GM23248 (cell line): ENCODE results near the gene ENOX1. TPM values are rescaled to one million over a fixed set of nuclear protein-coding genes. Genes with fewer than 3 reads are reported as not detected.
"Not testable (repeated sequence)": the region's sequence is repeated elsewhere in the genome, so short reads cannot be mapped to it uniquely, and the experiment has no call there.

Source experiments
- DNase-seq: peaks from one replicate; pipeline ENCODE4 v3.0.0-alpha.2; 2015
- H2AFZ ChIP-seq: fragments of 200-600 bp; sonication (generic); 2 replicates; pipeline ENCODE4 v1.6.1; 2016; ENCODE audit warnings: antibody characterized with exemption
- H3F3A ChIP-seq: fragments of 200-600 bp; sonication (generic); 2 replicates; pipeline ENCODE4 v1.6.1; 2016; ENCODE audit warnings: mild to moderate bottlenecking, antibody characterized with exemption, mixed run types; ENCODE audit not compliant: insufficient read depth
- H3K27ac ChIP-seq: fragments of 200-600 bp; sonication (generic); 2 replicates; pipeline ENCODE4 v1.5.1; 2016; ENCODE audit warnings: mild to moderate bottlenecking
- H3K27me3 ChIP-seq: fragments of 200-600 bp; sonication (generic); replicated peaks from 2 replicates; pipeline ENCODE4 v1.6.1; 2016; ENCODE audit warnings: mild to moderate bottlenecking; ENCODE audit not compliant: insufficient read depth
- H3K36me3 ChIP-seq: fragments of 200-600 bp; sonication (generic); 2 replicates; pipeline ENCODE4 v1.6.1; 2016; ENCODE audit warnings: low read depth, mild to moderate bottlenecking
- H3K4me1 ChIP-seq: fragments of 200-600 bp; sonication (generic); 2 replicates; pipeline ENCODE4 v1.6.1; 2016; ENCODE audit warnings: mild to moderate bottlenecking; ENCODE audit not compliant: insufficient read depth
- H3K4me2 ChIP-seq: fragments of 200-600 bp; sonication (generic); one replicate; pipeline ENCODE4 v1.6.1; 2016; ENCODE audit warnings: mild to moderate bottlenecking; ENCODE audit not compliant: unreplicated experiment
- H3K4me3 ChIP-seq: fragments of 200-600 bp; sonication (generic); 2 replicates; pipeline ENCODE4 v1.5.1; 2016; ENCODE audit warnings: mild to moderate bottlenecking
- H3K79me2 ChIP-seq: fragments of 200-600 bp; sonication (generic); 2 replicates; pipeline ENCODE4 v1.6.1; 2016; ENCODE audit warnings: mild to moderate bottlenecking; ENCODE audit not compliant: insufficient read depth
- H3K9ac ChIP-seq: fragments of 200-600 bp; sonication (generic); 2 replicates; pipeline ENCODE4 v1.6.1; 2016; ENCODE audit warnings: mild to moderate bottlenecking
- H3K9me2 ChIP-seq: fragments of 200-600 bp; sonication (generic); 2 replicates; pipeline ENCODE4 v1.6.1; 2016; ENCODE audit warnings: mixed run types, mild to moderate bottlenecking, moderate library complexity; ENCODE audit not compliant: insufficient read depth
- H3K9me3 ChIP-seq: fragments of 200-600 bp; sonication (generic); one replicate; pipeline ENCODE4 v1.6.1; 2017; ENCODE audit warnings: low read depth
- H4K20me1 ChIP-seq: fragments of 200-600 bp; sonication (generic); 2 replicates; pipeline ENCODE4 v1.6.0; 2016; ENCODE audit not compliant: insufficient read depth
- EZH2 ChIP-seq: fragments of 200-600 bp; sonication (generic); IDR thresholded peaks from 2 replicates; pipeline ENCODE4 v1.6.1; 2018; ENCODE audit warnings: antibody characterized with exemption, mild to moderate bottlenecking; ENCODE audit not compliant: insufficient read depth, poor library complexity, severe bottlenecking
- EZH2phosphoT487 ChIP-seq: fragments of 200-600 bp; sonication (generic); IDR thresholded peaks from 2 replicates; pipeline ENCODE4 v1.6.1; 2018; ENCODE audit warnings: antibody characterized with exemption, moderate library complexity, mild to moderate bottlenecking, low read depth; ENCODE audit not compliant: insufficient read depth
- WGBS, 2 experiments: methylation state at CpG; one replicate each; pipeline ENCODE4 v1.1.6; 2015 to 2017; ENCODE audit warnings: low lambda C conversion rate in 2 of 2, low coverage in 1 of 2; ENCODE audit errors: missing lambda C conversion rate in 2 of 2; 5-methylcytosine and 5-hydroxymethylcytosine counted together
- in situ Hi-C: fragments of 300-500 bp; cut with MboI; formaldehyde crosslinking; loops from 2 replicates; pipeline ENCODE4 v1.15.0; 2020
- polyA plus RNA-seq: library from polyadenylated mRNA; unstranded; fragments of >200 nt; fragmentation: Nextera tagmentation; extraction: Ambion mirVana; gene quantifications from 2 replicates; pipeline ENCODE4 v1.2.1, GENCODE V29; 2016
- total RNA-seq: library from RNA; depleted of rRNA; stranded (reverse); fragments of >200 nt; shearing (Covaris generic); gene quantifications from 2 replicates; pipeline ENCODE4 v1.2.3, GENCODE V29; 2014

The ENOX1 gene
- total and polyA plus RNA-seq, 2 experiments from 2014 or later = 1.8 to 3.2 TPM

- H3K27me3 ChIP-seq = no peaks in the 10 kb centered on the region
- H3K27ac ChIP-seq = no peak overlapping the region
- H3K4me1 ChIP-seq = no peaks in the 10 kb centered on the region
- no peak overlapping the region for H3K4me3 ChIP-seq
- in situ Hi-C loops = no loop called here
- no peak for DNase-seq
- H3K9me2 ChIP-seq = no peaks in the 10 kb centered on the region
- 85 to 92% methylated on average over 3 of the region's 3 CpGs for WGBS, 2 experiments
- H2AFZ ChIP-seq = no peak overlapping the region
- H3K9ac ChIP-seq = no peak overlapping the region
- H3K9me3 ChIP-seq = no peaks in the 10 kb centered on the region
- TF ChIP-seq EZH2phosphoT487 = no peak
- no peak for TF ChIP-seq EZH2
- no peaks in the 10 kb centered on the region for H3K79me2 ChIP-seq
- no peak overlapping the region for H3K4me2 ChIP-seq
- no peaks in the 10 kb centered on the region for H4K20me1 ChIP-seq
- no peaks in the 10 kb centered on the region for H3F3A ChIP-seq
- H3K36me3 ChIP-seq = no peaks in the 10 kb centered on the region
Measured at GRCh38 chr13:43354153-43354945, 432.4 kb downstream of the ENOX1 start.

GRCh38 chr13:43353631-43354030 is 433.1 kb downstream of the ENOX1 start:
- H3K9ac ChIP-seq = no peak overlapping the region
- no peak overlapping the region for H3K4me3 ChIP-seq
- 96 to 97% methylated on average over 4 of the region's 4 CpGs for WGBS, 2 experiments
- no peak for DNase-seq
- 0 out of 2 replicates have a peak, but pooled peaks cover under 1% of the 10 kb centered on the region for H3K4me1 ChIP-seq
- H3F3A ChIP-seq = no peaks in the 10 kb centered on the region
- H3K9me3 ChIP-seq = no peaks in the 10 kb centered on the region
- TF ChIP-seq EZH2 (no peak), EZH2phosphoT487 (no peak)
- no peak overlapping the region for H3K4me2 ChIP-seq
- H3K27me3 ChIP-seq = no peaks in the 10 kb centered on the region
- no peaks in the 10 kb centered on the region for H3K9me2 ChIP-seq
- H4K20me1 ChIP-seq = no peaks in the 10 kb centered on the region
- H3K36me3 ChIP-seq = no peaks in the 10 kb centered on the region
- no peak overlapping the region for H2AFZ ChIP-seq
- H3K27ac ChIP-seq = no peak overlapping the region
- no peaks in the 10 kb centered on the region for H3K79me2 ChIP-seq
- in situ Hi-C loops = no loop called here

GRCh38 chr13:43351612-43352011 is 435.2 kb downstream of the ENOX1 start:
- H3K27ac ChIP-seq, H3K9ac ChIP-seq, H3K9me3 ChIP-seq, H3K27me3 ChIP-seq, H3K4me1 ChIP-seq, H3K4me3 ChIP-seq, H3F3A ChIP-seq, H3K9me2 ChIP-seq, H3K79me2 ChIP-seq, H3K36me3 ChIP-seq, in situ Hi-C loops, DNase-seq, H3K4me2 ChIP-seq, H2AFZ ChIP-seq, H4K20me1 ChIP-seq: not testable (repeated sequence)
- 52 to 81% methylated on average over 1 to 3 of the region's 3 CpGs for WGBS, 2 experiments

GRCh38 chr13:43348397-43348796 is 438.4 kb downstream of the ENOX1 start:
- Histone ChIP-seq H3F3A (no peaks in the 10 kb centered on the region), H3K79me2 (no peaks in the 10 kb centered on the region), H3K36me3 (no peaks in the 10 kb centered on the region), H2AFZ (no peak overlapping the region), H3K9me3 (no peaks in the 10 kb centered on the region), H3K9me2 (no peaks in the 10 kb centered on the region), H3K27me3 (no peaks in the 10 kb centered on the region), H3K4me3 (no peak overlapping the region), H3K4me2 (no peak overlapping the region), H3K9ac (no peak overlapping the region), H3K4me1 (0 out of 2 replicates have a peak, but pooled peaks cover 5% of the 10 kb centered on the region), H4K20me1 (no peaks in the 10 kb centered on the region), H3K27ac (no peak overlapping the region)
- DNase-seq = peak; percentile 16
- WGBS, 2 experiments = 66 to 68% methylated on average over 4 of the region's 4 CpGs
- in situ Hi-C loops = no loop called here
- TF ChIP-seq EZH2phosphoT487 = no peak
- TF ChIP-seq EZH2 = no peak

- Histone ChIP-seq H3K36me3 (no peaks in the 10 kb centered on the region), H3K9me2 (no peaks in the 10 kb centered on the region), H3K27ac (no peak overlapping the region), H2AFZ (no peak overlapping the region), H3K4me2 (no peak overlapping the region), H4K20me1 (no peaks in the 10 kb centered on the region), H3K4me1 (0 out of 2 replicates have a peak, but pooled peaks cover 5% of the 10 kb centered on the region), H3K27me3 (no peaks in the 10 kb centered on the region), H3K9me3 (no peaks in the 10 kb centered on the region), H3K9ac (no peak overlapping the region), H3K4me3 (no peak overlapping the region), H3F3A (no peaks in the 10 kb centered on the region), H3K79me2 (no peaks in the 10 kb centered on the region)
- 91 to 92% methylated on average over 10 of the region's 10 CpGs for WGBS, 2 experiments
- TF ChIP-seq EZH2phosphoT487 = no peak
- no peak for TF ChIP-seq EZH2
- DNase-seq = no peak
- in situ Hi-C loops = no loop called here
Measured at GRCh38 chr13:43347877-43348276, 438.9 kb downstream of the ENOX1 start.
